Measurements from ENCODE around the gene ZSWIM1. TPM values are rescaled to one million over a fixed set of nuclear protein-coding genes. Genes with fewer than 3 reads are reported as not detected.
"Not testable (repeated sequence)": the region's sequence is repeated elsewhere in the genome, so short reads cannot be mapped to it uniquely, and the experiment has no call there.

The ZSWIM1 gene
- total RNA-seq, 2 experiments from 2014 or later = 10.6 to 11.1 TPM

GRCh38 chr20:45919542-45920399 lies 38.7 kb downstream of the ZSWIM1 start:
- Mint-ChIP-seq H3K4me3 (no peak overlapping the region), H3K27ac (no peak overlapping the region), H3K27me3 (peaks cover 8% of the 10 kb centered on the region), H3K9me3 (no peaks in the 10 kb centered on the region), H3K4me1 (no peaks in the 10 kb centered on the region), H3K36me3 (no peaks in the 10 kb centered on the region)
- no peak for DNase-seq

GRCh38 chr20:45920462-45921336 lies 39.7 kb downstream of the ZSWIM1 start:
- H3K4me1 Mint-ChIP-seq = no peaks in the 10 kb centered on the region
- H3K9me3 Mint-ChIP-seq = no peaks in the 10 kb centered on the region
- no peak for DNase-seq
- no peak overlapping the region for H3K4me3 Mint-ChIP-seq
- H3K36me3 Mint-ChIP-seq = no peaks in the 10 kb centered on the region
- H3K27ac Mint-ChIP-seq = no peak overlapping the region
- peaks cover 8% of the 10 kb centered on the region for H3K27me3 Mint-ChIP-seq

GRCh38 chr20:45921337-45922189 lies 40.5 kb downstream of the ZSWIM1 start:
- H3K9me3 Mint-ChIP-seq = no peaks in the 10 kb centered on the region
- peaks cover 4% of the 10 kb centered on the region for H3K27me3 Mint-ChIP-seq
- no peaks in the 10 kb centered on the region for H3K4me1 Mint-ChIP-seq
- no peak overlapping the region for H3K27ac Mint-ChIP-seq
- no peaks in the 10 kb centered on the region for H3K36me3 Mint-ChIP-seq
- DNase-seq = no peak
- no peak overlapping the region for H3K4me3 Mint-ChIP-seq

- Mint-ChIP-seq H3K9me3 (no peaks in the 10 kb centered on the region), H3K27me3 (peaks cover 4% of the 10 kb centered on the region), H3K4me3 (no peak overlapping the region), H3K36me3 (no peaks in the 10 kb centered on the region), H3K4me1 (no peaks in the 10 kb centered on the region), H3K27ac (no peak overlapping the region)
- DNase-seq = no peak
Observed at GRCh38 chr20:45924391-45925261, 43.6 kb downstream of the ZSWIM1 start.

- Mint-ChIP-seq H3K4me3 (no peak overlapping the region), H3K4me1 (no peaks in the 10 kb centered on the region), H3K36me3 (no peaks in the 10 kb centered on the region)
Observed at GRCh38 chr20:45925821-45926506, 44.9 kb downstream of the ZSWIM1 start.

GRCh38 chr20:45926731-45927070 lies 45.7 kb downstream of the ZSWIM1 start:
- Mint-ChIP-seq H3K27ac (no peak overlapping the region), H3K9me3 (no peaks in the 10 kb centered on the region), H3K27me3 (no peaks in the 10 kb centered on the region), H3K36me3 (no peaks in the 10 kb centered on the region), H3K4me3 (no peak overlapping the region), H3K4me1 (no peaks in the 10 kb centered on the region)
- DNase-seq = no peak

More at GRCh38 chr20:45925821-45926506, 44.9 kb downstream of the ZSWIM1 start:
- Mint-ChIP-seq H3K27me3 (no peaks in the 10 kb centered on the region), H3K9me3 (no peaks in the 10 kb centered on the region), H3K27ac (no peak overlapping the region)
- DNase-seq = no peak

GRCh38 chr20:45927071-45927878 lies 46.2 kb downstream of the ZSWIM1 start:
- H3K4me3 Mint-ChIP-seq = no peak overlapping the region
- no peak overlapping the region for H3K27ac Mint-ChIP-seq
- H3K27me3 Mint-ChIP-seq = no peaks in the 10 kb centered on the region
- H3K9me3 Mint-ChIP-seq = no peaks in the 10 kb centered on the region
- no peaks in the 10 kb centered on the region for H3K4me1 Mint-ChIP-seq
- no peak for DNase-seq
- H3K36me3 Mint-ChIP-seq = no peaks in the 10 kb centered on the region

GRCh38 chr20:45931680-45932079 lies 50.7 kb downstream of the ZSWIM1 start:
- not testable (repeated sequence) for H3K36me3 Mint-ChIP-seq

GRCh38 chr20:45933266-45934045 lies 52.4 kb downstream of the ZSWIM1 start:
- H3K36me3 Mint-ChIP-seq = peaks cover 10% of the 10 kb centered on the region
- DNase-seq = peak; percentile 65
- no peaks in the 10 kb centered on the region for H3K27me3 Mint-ChIP-seq
- no peaks in the 10 kb centered on the region for H3K9me3 Mint-ChIP-seq
- peak overlapping the region; percentile 96 for H3K4me3 Mint-ChIP-seq
- peaks cover 21% of the 10 kb centered on the region for H3K4me1 Mint-ChIP-seq
- H3K27ac Mint-ChIP-seq = peak overlapping the region; percentile 99

More at GRCh38 chr20:45931680-45932079, 50.7 kb downstream of the ZSWIM1 start:
- H3K27ac Mint-ChIP-seq, H3K4me1 Mint-ChIP-seq, H3K4me3 Mint-ChIP-seq, DNase-seq, H3K27me3 Mint-ChIP-seq, H3K9me3 Mint-ChIP-seq: not testable (repeated sequence)

- Mint-ChIP-seq H3K36me3 (peaks cover 12% of the 10 kb centered on the region), H3K9me3 (no peaks in the 10 kb centered on the region), H3K27me3 (no peaks in the 10 kb centered on the region), H3K4me1 (peaks cover 23% of the 10 kb centered on the region), H3K4me3 (peak overlapping the region; percentile 96), H3K27ac (peak overlapping the region; percentile 99)
- no peak for DNase-seq
Observed at GRCh38 chr20:45934046-45934585, 53.1 kb downstream of the ZSWIM1 start.
